Hematopoietic multipotent progenitor cell treated with erythropoietin and hydrocortisone succinate and interleukin-3 and kit ligand, for 8 days (in vitro differentiated cells): Measurements from ENCODE around the gene CD74.
A peak's percentile ranks its signal among the peaks of the same experiment; 100 is the strongest.
"Not testable (repeated sequence)": the region's sequence is repeated elsewhere in the genome, so short reads cannot be mapped to it uniquely, and the experiment has no call there.

Source experiments
- DNase-seq: peaks from one replicate; pipeline ENCODE4 v3.0.0-alpha.2; 2015

Gene CD74

DNA sequence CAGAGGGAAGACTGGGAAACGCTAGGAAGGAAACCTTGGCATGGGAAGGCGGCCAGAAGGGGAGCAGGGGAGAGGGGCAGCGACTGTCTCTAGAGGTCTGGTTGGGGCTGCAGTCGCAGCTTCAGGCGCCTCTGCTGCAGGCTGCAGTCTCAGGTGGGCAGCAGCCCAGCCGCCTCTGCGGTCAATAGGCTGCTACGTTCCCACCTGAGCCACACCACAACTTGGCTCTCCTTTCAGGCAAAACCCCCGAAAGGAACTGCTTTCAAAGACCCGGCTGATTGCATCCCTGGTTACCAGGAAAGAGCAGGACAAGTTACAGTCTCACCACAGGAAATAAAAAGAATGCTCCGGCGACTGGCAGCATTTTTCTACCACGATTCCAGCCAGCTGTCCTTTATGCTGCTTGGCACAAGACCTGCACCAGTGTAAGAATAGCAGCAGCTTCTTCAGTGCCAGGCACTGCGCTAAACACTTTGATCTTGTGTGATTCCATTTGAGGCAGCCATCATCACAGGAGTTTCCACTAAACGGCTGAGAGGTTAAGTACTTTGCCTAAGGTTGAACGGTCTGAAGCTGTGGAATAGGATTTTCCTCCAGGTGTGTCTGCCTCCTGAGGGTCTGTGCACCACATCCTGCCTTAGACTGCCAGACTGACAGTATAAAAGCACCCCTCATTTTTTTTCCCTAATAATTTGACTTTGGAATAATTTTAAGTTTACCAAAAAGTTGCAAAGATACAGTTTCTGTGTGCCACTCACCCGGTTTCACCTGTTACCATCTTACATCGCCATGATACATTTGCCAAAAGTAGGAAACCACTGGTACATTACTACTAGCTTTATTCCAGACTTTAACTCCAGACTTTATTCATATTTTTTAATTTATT, 29.3 kb upstream of the CD74 start:
- peak; percentile 24 for DNase-seq

DNA sequence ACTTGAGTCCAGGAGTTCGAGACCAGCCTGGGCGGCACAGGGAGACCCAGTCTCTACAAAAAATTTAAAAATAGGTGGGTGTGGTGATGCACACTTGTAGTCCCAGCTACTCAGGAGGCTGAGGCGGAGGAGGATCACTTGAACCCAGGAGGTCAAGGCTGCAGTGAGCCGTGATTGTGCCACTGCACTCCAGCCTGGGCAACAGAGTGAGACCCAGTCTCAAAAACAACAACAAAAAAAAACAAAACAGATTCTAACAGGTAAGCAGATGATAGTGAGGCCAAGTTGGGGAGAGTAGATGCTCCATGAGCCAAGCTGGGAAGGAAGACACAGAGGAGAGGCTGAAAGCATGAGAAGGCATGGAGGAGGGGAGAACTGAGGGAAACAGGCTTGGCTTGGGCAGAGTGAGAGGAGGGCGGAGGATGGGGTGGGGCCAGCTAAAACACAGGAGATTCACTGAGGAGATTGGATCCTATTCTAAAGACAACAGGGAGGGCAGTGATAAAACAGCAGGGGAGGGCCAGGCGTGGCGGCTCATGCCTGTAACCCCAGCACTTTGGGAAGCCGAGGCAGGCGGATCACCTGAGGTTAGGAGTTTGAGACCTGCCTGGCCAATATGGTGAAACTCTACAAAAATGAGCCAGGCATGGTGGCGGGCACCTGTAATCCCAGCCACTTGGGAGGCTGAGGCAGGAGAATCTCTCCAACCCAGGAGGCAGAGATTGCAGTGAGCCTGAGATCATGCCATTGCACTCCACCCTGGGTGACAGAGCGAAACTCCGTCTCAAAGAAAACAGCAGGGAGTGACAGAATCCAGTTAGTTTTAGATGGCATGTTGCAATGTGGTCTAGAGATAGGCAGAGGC, 28.5 kb upstream of the CD74 start:
- DNase-seq, result peak; percentile 42

DNA sequence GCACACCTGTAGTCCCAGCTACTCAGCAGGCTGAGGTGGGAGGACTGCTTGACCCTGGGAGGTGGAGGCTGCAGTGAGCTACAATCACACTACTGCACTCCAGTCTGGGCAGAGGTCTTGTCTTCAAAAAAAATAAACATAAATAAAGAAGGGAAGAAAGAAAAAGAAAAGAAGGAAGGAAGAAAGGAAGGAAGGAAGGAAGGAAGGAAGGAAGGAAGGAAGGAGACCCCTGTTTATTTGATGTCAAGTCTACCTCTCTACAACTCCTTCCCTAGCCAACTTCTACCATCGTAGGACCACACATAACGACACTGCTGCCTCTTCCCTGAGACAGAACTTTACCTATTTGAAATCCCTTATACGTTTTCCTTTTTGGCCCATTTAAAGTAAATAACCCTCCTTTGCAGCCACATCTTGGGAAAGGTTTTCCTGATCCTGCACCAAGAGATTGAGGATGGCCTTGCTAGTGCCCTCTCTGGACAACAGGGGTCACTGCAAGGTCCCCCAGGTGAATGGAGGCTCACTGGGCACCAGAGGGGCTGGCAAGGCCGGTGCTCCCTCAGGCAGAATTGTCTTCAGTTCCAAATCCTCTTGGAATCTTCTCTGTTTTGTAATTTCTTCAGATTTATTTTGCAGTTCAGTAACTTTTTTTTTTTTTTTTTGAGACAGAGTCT, 26.3 kb upstream of the CD74 start:
- DNase-seq, result peak; percentile 36

DNA sequence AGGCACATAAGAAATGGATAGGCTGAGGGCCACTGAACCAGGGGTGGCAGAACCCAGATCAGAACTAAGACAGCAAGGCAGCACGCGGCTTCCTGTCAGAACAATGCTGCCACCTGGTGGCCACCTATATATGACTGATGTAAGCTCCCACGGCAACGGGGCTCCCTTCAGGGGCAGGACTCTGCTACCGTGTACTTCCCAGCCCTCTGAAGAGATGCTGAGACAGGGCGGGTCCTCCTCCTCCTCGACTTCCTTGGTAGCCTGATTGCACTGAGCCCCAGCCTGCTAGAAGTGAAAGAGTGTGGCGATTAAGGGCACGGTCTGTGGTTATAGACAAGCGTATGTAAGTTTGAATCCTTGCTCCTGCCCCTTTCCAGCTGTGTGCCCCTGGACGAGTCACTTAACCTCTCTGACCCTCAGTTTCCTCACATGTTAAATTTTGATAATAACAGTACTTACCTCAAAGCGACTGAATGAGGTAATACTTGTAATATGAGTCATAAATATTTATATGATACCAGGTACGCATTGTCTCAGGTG, 23.5 kb upstream of the CD74 start:
- peak; percentile 88 for DNase-seq

DNA sequence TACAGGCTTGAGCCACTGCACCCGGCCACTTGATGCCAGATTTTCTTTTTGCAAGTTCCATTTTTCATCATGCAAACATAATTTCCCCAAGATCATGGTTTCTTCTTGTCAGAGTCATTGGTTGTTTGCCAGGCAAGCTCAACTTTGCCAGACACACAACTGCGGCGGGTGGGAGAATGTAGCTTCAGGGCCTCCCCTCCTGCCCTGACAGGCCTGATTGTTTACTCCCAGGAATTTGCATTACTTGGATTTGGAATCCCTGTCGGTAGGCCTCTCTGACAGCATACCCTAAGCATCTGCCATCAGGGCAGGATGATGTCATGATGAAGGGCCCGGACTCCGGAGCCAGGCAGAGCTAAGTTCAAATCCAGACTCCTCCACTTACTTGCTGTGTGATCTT, 21.8 kb upstream of the CD74 start:
- no peak for DNase-seq

DNA sequence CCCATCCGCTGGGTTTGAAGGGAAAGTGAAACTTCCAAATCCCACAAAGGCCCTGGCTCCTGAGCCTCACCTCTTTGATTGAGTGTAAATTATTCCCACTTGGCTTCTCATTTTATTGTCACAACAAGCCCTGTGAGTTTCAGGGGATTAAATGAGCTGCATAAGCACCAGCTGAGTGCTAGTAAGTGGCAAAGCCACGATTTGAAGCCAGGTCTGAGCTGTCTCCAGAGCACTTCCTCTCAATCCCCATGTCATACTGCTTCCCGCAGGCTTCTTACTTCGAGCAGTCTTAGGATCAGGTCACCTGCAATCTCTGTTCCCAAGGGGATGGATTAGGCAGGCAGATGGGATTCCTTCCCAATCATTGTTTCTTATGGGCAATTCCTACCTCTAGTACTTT, 18.9 kb upstream of the CD74 start:
- DNase-seq, result no peak

DNA sequence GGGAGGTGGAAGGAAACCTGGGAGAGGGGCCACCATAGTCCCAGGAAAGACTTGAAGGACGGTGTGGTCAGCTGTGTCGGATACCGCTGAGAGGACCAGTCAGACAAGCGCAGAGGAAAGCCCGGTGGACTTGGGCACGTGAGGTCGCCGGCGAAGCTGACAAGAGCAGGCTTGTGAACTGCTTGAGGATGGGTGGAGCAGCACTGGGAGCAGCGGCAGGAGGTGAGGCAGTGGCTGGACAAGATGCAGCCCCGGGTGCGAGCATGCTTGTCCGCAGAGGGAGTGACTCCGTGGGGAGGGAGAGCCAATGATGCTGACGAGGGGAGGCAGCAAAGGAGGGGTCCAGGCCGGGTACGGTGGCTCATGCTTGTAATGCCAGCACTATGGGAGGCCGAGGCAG, 18.3 kb upstream of the CD74 start:
- DNase-seq, result no peak

DNA sequence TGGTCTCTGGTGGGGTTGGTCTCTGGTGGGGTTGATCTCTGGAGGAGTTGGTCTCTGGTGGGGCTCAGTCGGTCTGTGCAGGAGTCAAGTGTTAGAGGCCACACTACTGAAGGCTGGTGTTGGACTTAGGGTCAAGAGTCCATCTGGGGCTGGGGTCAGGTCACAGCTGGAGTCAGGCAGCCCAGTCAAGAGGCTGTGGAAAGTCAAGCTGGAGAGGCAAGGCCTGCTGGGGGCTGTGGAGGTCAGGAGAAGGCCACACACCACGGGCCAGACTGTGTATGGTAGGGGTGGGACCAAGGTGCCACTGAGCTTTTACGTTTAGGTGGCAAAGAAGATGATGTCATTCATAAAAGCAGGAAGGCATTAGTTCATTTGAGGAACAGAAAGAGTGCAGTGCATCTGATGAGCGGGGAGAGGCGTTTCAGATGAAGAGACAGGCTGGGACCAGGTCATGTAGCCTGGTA, 16.7 kb upstream of the CD74 start:
- DNase-seq, result no peak

DNA sequence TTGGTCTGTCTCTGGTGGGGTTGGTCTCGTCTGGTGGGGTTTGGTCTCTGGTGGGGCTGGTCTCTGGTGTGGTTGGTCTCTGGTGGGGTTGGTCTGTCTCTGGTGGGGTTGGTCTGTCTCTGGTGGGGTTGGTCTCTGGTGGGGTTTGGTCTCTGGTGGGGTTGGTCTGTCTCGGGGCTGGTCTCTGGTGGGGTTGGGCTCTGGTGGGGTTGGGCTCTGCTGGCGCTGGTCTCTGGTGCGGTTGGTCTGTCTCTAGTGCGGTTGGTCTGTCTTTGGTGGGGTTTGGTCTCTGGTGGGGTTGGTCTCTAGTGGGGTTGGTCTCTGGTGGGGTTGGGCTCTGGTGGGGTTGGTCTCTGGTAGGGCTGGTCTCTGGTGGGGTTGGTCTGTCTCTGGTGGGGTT, 16.3 kb upstream of the CD74 start:
- no peak for DNase-seq

DNA sequence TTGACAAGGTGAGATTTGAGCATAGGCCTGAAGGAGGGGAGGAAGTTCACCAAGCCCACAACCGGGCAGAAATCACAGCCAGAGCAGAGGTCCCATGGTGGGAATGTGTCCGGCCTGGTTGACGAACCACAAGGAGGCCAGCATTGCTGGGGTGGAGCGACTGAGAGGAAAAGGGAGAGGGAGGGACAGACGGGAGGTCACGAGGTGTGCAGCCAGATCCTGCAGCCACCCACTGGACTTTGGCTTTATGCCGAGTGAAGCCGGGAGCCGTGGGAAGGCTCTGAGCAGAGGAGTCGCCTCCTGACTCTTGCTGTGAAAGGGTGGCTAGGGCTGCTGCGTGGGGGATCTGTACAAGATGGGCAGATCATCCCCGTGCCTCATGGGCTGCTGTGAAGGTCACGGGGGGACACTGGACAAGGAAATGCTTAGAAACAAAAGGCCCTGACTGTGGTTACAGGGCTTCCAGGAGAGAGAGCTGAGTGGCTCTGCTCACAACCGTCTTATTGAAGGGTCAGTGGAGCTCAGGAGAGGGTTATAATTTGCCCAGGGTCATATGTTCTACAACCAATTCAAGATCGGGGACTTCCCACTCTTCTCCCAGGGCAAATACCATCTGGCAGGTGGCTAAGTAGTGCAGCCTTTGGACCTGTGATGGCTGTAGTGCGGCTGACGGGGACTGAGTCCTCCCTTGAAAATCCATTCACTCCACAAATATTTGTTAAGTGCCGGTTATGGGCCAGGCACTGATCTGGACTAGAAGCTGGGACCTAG, 15.6 kb upstream of the CD74 start:
- no peak for DNase-seq

DNA sequence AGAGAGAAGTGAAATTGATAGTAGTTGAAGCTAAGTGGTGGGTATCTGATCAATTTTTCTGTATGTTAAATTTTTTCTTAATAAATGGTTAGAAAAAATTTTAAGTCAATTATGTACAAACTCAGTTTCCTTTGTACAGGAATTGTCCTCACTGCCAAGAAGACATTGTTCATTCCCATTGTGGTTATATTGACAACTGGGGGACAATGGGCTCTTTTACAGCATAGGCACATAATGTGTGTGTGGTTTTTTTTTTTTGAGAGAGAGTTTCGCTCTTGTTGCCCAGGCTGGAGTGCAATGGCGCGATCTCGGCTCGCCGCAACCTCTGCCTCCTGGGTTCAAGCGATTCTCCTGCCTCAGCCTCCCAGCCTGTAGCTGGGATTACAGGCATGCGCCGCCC, 13.5 kb upstream of the CD74 start:
- not testable (repeated sequence) for DNase-seq

DNA sequence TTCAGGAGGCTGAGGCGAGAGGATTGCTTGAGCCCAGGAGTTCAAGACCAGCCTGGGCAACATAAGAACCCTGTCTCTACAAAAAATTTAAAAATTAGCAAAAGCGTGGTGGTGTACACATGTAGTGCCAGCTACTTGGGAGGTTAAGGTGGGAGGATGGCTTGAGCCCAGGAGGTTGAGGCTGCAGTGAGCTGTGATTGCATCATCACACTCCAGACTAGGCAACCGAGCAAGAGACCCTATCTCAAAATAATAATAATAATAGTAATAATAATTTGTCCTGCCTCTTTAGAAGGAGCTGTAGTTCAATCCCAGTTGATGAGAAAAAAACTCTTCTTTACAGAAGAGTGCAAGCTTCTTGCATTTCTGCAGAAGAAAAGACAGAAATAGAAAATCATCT, 10.0 kb upstream of the CD74 start:
- no peak for DNase-seq

DNA sequence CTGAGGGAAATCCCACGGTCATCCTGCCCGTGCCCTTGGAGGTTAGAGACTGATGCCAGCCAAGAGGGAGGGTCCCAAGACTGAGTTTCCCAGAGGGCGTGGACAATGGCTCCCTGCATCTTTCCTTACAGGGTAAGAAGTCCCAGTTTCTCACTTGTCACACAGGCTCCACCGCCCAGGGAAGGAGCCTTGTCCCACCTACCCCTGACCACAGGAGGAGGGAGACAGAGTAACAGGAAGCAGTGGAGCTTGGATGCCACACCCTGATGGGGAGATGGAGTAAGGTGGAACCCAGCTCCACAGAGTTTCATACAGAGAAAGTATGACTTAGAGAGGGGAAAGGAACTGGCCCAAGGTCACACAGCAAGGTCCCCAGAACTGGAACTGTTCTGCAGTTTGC, 9.4 kb upstream of the CD74 start:
- DNase-seq, result no peak

DNA sequence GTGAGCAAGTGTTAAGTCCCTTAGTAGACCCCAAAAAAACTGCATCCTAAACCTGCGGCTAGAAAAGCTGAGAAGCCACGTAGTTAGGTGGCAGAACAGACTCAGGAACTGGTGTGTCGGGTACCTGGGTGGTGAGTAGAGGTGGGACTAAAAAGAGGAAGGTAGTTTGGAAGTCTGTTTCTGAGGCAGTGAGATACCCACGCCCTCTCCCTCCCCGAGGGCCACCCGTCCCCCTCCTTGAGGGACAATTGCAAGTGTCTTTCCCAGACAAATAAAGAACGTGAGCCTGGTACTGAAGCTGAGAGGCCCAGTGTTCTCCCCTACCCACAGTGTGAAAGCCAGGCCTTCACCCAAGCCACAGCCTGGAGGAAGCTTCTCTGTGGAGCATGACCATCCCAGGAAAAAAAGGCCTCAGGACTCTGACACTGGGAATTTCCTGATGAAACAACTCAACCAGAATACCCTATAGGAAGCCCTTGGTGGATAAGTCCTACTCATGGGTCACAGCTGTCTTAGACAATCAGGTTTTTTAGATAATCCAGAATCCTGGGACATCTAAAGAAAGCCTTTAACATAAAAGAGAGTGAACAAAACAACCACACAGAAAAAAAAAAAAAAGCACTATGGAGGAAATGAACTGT, 7.0 kb upstream of the CD74 start:
- DNase-seq, result no peak

DNA sequence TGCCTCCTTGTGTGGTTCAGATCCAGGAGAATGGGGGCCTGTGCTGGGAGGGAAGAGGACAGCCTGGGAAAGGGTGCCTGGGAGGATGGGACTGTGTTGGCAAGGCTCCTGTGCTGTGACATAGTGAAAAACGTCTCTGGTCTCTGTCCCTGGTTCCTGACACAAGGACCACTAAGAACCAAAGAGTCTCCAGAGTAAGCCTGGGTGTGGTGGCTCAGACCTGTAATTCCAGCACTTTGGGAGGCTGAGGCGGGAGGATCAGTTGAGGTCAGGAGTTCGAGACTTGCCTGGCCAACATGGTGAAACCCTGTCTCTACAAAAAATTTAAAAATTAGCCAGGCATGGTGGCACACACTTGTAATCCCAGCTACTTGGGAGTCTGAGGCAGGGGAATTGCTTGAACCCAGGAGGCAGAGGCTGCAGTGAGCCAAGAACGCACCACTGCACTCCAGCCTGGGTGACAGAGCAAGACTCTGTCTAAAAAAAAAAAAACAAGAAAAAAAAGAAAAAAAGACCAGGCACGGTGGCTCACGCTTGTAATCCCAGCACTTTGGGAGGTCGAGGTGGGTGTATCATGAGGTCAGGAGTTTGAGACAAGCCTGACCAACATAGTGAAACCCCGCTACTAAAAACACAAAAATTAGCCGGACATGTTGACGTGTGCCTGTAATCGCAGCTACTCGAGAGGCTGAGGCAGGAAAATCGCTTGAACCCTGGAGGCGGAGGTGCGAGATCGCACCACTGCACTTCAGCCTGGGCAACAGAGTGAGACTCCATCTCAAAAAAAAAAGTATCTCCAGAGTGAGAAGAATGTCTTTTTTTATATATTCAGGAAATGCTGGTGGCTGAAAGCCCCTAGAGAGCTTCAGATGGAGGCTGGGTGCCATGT, 1.4 kb upstream of the CD74 start:
- not testable (repeated sequence) for DNase-seq

DNA sequence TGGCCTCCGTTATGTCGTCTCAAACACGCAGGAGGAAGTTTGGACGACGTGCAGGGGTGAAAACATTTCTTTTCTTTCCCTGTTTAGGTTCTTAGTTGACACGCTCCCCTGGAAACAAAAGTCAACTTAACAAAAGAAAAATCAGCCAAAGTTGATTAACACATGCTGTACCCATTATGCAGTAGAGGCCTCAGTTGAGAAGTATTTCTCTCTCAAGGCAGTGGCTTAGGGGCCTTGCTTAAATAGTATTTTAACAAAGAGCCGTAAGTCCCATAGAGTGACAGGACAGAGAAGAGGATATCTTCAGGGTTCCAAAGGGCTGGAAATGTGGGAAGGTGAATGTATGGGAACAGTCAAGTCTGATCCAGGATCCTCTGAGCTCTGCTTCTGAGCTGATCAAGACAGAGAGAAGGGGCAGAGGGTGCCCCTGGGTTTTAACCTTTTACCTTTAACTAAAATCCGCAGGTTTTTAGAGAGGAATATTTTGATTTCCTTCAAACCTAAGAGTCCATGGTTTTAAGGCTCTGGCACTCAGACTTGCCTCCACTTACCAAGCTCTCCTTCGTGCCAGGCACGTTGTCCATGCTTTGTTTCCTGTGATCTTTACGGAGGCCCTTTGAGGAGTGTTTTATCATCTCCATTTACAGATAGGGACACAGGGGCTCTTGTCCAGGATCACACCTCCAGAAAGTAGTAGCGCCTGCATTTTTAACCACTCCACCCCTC, 629 bp upstream of the CD74 start:
- no peak for DNase-seq

DNA sequence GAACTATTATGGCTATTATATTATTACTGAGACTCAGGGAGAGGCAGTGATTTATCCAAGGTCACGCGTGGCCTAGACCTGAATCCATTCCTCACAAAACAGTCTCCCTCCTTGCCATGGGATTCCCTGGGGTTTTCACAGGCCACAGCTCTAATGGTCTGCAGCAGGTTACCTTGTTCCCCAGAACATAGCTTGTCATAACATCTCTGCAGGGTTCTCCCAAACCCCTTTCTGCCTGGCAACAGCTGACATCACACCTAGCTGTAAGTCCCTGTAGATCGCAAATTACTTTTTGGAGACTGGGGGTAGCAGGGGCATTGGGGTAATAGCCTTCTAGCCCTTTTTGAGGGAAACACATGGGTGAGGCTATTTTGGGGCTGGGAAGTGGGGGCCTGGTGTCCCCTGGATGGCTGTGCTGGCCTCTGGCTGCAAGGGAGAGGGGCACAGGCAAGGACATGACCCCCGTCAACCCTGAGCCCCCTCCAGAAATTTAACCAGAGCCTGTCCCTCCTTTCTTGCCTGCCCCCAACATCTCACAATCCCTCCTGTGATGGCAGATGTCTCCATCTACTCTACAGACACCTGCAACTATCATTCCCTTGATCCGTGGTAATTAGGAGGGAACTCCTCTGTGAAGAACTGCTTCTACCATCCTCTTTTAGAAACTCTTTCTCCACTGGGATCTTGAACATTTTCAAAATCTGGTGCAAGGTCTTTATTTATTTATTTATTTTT, 1.3 kb downstream of the CD74 start:
- peak; percentile 62 for DNase-seq

DNA sequence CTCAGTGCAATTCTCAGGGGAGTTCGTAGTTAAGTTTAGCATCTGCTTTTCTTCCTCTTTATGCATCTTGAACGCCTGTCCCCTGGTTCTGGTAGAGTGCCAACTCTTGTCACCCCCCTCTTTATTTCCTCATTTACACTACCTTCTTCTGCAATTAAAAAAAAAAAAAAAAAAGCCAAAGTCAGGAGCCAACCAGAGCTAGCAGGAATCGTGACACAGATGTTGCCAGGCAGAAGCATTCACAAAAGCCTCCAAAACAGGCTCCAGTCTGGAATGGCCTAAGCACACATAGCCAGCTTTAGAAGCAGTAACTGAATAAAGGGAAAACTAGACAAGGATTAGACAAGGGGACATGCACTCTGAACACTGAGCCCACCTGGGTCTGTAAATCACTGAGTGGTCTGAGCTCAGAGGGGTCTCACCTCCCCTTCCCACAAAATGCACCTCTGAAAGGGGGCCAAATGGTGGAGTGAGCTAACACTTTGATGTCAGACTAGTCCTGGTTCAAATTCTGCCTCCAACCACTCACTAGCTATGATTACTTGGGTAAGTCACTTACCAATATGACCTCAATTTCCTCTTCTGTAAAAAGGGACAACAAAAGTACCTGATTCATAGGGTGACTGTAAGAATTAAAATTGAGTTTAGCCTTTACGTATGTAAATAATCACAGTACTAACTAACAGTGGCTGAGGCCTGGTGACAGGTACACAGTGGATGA, 2.0 kb downstream of the CD74 start:
- peak; percentile 83 for DNase-seq
